LNCaP clone FGC (cell line): ENCODE measurements around the gene RCOR1.
A peak's percentile ranks its signal among the peaks of the same experiment; 100 is the strongest.
"Not testable (repeated sequence)": the region's sequence is repeated elsewhere in the genome, so short reads cannot be mapped to it uniquely, and the experiment has no call there.

Experiments
- DNase-seq: peaks from one replicate; pipeline ENCODE4 v3.0.0-alpha.2; 2011; ENCODE audit warnings: low read depth
- H3K4me3 ChIP-seq: 2 replicates; pipeline ENCODE4 v1.5.1; 2011; ENCODE audit warnings: mild to moderate bottlenecking, low read depth, low read length, control low read depth
- TF ChIP-seq, protein P1 (sequence below): IDR thresholded peaks from 2 replicates; pipeline ENCODE4 v1.5.1; 2012; ENCODE audit warnings: mild to moderate bottlenecking; ENCODE audit not compliant: control insufficient read depth, insufficient read depth; ENCODE audit errors: extremely low read depth

Gene RCOR1

DNA sequence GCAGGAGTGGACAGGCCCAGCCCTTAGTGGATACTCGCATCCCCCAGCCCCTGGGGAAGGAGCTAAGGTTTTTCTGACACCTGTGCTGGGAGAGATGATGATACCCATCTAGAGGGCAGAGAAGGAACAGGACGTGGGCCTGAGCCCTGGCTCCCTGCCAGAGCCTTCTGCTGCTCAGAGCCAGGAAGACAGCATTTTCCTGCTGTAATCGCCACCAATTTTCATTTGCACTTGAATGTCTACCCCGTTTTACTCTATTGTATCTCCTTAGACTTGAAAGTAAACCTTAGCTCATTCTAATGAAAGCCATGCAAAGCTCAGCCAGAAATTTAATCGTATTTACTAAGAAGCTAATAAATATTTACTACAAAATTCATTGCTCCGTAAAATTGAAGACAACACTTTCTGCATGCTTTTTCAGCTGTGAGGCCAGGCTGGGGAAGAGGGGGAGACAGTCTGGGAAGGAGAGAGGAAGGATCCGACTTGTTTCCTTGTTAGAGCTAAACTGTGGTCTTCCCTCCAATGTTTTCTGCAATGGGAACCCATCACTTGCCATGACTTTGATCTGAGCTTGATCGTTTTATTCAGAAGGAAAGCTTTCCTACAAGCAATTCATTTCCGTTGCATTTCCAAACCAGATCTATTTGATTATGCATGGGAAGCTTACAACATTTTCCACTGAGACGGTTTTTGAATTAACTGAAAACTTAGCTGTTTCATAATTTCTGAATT is 167.2 kb downstream of the RCOR1 start:
- H3K4me3 ChIP-seq, result no peak overlapping the region
- TF ChIP-seq, protein P1, sequence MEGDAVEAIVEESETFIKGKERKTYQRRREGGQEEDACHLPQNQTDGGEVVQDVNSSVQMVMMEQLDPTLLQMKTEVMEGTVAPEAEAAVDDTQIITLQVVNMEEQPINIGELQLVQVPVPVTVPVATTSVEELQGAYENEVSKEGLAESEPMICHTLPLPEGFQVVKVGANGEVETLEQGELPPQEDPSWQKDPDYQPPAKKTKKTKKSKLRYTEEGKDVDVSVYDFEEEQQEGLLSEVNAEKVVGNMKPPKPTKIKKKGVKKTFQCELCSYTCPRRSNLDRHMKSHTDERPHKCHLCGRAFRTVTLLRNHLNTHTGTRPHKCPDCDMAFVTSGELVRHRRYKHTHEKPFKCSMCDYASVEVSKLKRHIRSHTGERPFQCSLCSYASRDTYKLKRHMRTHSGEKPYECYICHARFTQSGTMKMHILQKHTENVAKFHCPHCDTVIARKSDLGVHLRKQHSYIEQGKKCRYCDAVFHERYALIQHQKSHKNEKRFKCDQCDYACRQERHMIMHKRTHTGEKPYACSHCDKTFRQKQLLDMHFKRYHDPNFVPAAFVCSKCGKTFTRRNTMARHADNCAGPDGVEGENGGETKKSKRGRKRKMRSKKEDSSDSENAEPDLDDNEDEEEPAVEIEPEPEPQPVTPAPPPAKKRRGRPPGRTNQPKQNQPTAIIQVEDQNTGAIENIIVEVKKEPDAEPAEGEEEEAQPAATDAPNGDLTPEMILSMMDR, result 0 out of 2 replicates have a peak, but pooled peaks have one; percentile 25
- DNase-seq, result peak; percentile 11

DNA sequence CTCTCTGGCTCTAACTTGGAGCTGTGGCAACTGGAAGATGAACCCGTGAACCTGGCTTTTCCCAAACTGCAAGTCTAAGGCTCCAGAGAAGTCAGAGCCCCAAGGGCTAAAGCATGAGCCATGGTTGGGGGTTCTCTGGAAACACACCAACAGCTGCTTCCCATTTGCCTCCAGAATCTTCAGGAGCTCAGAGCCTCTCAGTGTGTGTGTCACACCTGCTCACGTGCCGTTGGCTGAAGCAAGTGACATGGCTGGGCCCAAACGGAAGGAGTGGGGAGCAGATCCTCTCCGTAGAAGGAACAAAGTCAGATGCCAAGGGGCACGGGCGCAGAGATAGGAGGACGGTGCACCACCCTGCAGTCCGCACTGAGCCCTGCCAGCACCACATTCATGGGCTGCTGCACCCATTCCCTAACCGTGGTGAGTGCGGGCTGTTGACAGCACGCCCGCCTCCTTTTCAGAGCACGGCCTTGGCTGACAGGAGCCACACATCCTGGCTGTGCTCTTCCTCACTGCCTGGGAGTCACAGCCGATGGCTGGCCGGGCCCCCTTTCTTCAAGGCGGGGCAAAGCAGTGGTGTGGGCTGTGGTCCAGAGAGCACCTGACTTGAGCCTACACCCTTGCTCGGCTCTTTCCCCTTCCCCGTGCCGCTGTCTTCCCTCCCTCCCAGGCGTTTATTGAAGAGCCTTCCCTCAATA is 168.2 kb downstream of the RCOR1 start:
- TF ChIP-seq, protein P1, result no peak
- H3K4me3 ChIP-seq, result no peak overlapping the region
- no peak for DNase-seq

DNA sequence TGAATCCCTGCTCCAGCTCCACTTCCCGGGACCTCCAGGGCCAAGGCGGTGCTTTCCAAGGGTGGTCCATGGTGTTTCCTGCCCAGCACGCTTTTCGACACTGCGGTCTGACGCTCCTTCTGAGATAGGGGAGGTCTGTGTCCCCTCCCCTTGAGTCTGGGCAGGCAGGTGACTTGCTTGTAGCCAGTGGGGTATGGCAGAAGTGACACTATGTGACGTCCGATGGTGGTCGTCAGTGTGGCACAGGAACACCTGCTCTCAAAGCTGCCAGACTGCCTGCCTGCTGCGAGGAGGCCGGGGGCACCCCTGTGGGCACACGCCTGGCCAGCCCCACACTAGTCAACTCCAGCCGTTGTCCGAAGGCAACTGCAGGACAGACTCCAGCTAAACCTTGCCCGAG is 168.8 kb downstream of the RCOR1 start:
- TF ChIP-seq, protein P1, result no peak
- no peak overlapping the region for H3K4me3 ChIP-seq
- DNase-seq, result no peak

DNA sequence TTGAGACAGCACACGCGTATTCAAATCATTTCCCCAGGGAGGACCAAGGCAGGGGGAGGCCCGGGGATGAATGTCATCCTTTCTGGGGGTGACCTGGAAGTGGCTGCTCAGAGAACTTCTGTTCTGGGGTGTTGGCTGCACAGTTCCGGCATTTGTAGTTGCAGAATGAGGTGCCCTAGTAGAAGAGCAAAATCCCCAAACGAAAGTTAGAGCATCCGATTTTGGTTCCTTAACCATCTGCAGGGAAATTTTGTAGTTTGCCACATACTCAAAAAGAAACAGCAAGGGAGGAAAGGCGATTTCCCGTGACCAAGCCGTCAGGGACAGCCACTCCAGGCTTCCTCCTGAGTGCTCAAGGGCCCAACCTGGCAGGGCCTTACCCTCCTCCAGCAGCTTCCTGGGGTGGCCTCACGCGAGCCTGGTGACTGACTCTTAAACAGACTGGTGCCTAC is 171.8 kb downstream of the RCOR1 start:
- TF ChIP-seq, protein P1, result no peak
- no peak for DNase-seq
- H3K4me3 ChIP-seq, result no peak overlapping the region

DNA sequence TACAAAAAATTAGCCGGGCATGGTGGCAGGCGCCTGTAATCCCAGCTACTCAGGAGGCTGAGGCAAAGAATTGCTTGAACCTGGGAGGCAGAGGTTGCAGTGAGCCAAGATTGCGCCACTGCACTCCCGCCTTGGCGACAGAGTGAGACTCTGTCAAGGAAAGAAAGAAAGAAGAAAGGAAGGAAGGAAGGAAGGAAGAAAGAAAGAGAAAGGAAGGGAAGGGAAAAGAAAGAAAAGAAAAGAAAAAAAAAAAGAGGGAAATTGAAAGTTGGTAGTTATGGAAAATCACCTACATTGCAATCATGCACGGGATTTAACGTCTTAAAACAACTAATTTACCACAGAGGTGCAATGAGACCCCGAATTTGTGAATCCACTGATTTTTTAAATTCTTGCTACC is 173.3 kb downstream of the RCOR1 start:
- H3K4me3 ChIP-seq, DNase-seq: not testable (repeated sequence)

DNA sequence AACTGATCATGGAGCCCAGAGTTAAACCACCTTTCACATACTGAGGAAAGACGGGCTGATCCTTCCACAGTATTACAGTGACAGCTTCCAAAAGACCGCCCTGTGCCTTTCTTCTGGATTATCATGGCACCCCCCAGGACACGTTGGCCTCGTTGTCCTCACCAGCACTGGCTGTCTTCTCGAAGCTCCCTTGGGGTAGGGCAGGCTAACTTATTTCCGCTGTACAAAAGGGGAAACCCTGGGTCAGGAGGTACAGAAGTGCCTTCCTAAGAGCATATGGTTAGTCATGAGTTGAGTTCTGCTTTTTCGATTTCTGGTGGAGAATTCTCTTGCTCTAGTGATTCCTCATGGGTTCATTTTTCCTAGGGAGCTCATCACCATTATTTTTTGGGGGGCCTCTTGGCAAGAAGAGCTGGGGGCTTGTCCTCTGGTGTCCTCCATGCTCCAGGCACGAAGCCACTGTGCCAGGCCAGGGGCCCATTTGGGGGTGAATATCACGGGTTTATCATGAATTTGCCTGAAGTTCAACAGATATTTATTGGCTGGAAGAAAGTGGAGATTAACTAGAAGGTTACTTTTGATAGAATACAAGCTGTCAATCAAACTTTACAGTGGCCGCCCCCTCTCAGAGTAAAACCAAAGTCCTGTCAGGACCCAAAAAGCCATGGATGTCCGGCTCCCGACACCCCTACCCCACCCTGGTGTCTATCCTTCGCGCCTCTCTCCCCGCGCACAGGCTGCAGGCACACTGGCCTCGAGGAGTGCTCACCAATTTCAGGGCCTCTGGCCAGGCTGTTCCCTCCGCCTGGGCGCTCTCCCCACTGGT is 176.0 kb downstream of the RCOR1 start:
- TF ChIP-seq, protein P1, result no peak
- no peak for DNase-seq
- H3K4me3 ChIP-seq, result no peak overlapping the region

DNA sequence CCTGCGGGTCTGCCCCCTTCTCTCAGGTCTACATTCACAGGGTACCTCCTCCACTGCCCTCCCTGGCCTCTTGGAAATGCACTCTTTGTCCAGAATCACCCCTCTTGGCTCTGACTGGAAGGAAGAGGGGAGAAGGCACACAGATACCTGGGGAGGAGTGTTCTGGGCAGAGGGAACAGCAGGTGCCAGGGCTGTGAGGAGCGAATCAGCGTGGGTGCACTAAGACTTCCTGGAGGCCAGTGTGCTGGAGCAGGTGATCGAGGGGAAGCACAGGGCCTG is 176.5 kb downstream of the RCOR1 start:
- no peak for DNase-seq
- H3K4me3 ChIP-seq, result no peak overlapping the region
- TF ChIP-seq, protein P1, result no peak
